GM12801 (cell line): ENCODE results near the gene GAREM1.

Source experiments
- TF ChIP-seq, protein P1 (sequence below): IDR thresholded peaks from one replicate; pipeline ENCODE4 v1.5.1; 2011; ENCODE audit warnings: control low read depth; ENCODE audit not compliant: insufficient read length; ENCODE audit errors: extremely low read depth

GAREM1 gene

DNA sequence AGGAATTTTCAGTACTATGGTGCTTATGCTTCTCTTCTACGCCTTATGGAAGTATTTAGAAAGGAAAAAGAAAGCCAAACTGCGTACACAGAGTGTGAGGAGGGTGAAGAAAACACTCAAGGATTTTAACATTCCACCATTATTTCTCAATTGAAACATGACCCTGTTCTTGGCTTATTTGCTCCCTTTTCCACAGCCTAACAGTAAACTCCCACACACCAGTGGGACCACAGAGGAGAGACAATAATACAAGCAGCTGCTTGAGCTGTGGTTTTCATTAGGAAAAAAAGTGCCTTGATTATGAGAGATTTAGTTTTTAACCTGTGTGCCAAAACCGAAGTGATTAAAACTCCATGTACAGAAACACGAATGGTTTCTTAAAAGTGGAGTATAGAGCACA lies 146.5 kb downstream of the GAREM1 start:
- TF ChIP-seq, protein P1, sequence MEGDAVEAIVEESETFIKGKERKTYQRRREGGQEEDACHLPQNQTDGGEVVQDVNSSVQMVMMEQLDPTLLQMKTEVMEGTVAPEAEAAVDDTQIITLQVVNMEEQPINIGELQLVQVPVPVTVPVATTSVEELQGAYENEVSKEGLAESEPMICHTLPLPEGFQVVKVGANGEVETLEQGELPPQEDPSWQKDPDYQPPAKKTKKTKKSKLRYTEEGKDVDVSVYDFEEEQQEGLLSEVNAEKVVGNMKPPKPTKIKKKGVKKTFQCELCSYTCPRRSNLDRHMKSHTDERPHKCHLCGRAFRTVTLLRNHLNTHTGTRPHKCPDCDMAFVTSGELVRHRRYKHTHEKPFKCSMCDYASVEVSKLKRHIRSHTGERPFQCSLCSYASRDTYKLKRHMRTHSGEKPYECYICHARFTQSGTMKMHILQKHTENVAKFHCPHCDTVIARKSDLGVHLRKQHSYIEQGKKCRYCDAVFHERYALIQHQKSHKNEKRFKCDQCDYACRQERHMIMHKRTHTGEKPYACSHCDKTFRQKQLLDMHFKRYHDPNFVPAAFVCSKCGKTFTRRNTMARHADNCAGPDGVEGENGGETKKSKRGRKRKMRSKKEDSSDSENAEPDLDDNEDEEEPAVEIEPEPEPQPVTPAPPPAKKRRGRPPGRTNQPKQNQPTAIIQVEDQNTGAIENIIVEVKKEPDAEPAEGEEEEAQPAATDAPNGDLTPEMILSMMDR, result no peak

DNA sequence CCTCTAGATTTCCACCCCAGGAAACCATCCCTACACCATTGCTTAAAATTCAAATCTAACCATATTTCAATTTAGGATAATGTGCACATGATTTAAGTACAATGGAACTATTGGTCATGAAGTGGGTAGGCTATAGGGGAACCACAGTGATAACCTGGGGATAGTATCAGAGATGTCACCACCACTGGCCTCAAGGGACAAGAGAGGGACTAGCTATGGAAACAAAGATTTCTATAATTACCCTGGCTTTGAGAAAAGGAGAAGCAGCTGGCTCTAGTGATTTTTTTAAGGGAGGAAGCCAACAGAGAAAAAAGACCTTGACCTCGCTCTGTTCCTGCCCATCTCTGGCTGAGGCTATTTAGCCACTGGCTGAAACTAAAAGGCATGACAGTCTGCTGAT lies 148.9 kb downstream of the GAREM1 start:
- TF ChIP-seq, protein P1, result no peak

DNA sequence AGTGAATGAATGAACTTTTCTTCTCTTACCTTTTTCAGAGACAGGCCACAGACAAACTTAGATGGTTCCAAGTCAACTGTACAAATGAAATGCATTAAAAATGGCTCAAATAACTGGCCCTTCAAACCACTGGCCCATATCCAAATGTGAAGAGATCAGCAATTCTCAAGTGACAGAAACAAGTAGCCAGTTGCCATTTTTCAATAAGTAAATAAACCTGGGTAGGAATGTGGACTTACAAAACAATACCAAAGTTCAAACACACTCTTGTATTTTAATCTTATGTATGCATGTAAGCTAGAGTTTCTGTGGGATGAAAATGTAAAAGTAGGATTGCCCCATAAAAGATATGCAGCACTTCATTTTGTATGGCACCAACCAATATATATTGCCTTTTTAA lies 151.6 kb downstream of the GAREM1 start:
- TF ChIP-seq, protein P1, result no peak

DNA sequence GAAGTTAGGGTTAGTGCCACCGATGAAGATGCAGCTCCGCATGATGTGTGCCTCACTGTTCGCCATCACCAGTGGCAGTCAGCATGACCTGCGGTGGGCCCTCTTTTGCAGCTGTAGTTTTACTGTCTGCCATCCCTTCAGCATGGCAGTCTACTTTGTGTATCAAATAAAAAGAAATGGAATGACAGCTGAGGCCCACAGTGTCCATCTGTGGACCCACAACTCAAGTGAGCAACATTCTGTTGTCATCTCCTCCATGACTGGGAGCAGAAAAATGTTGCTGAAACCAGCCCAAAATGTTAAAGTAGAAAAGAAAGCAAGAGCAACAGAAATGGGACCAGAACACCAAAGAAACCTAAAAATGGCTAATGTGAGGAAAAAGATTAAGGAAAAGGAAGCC lies 152.1 kb downstream of the GAREM1 start:
- TF ChIP-seq, protein P1, result no peak

DNA sequence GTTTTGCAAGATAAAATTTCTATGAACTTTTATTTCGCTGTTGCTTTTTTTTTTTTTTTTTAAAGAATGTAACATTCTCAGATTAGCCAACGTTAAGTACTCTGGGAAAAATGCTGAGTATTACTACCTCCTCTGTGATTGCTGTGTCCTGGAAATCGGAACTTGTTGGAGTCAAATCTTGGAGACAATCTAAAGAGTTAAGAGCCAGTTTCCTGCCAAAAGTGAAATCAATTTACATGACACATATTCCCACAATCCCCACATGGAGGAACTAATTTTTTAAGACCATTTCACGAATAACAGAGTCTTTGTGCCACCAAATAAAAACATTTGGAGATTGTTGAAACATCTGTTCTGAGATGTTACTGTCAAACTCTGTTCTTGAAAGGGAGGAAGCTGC lies 153.0 kb downstream of the GAREM1 start:
- TF ChIP-seq, protein P1, result no peak

DNA sequence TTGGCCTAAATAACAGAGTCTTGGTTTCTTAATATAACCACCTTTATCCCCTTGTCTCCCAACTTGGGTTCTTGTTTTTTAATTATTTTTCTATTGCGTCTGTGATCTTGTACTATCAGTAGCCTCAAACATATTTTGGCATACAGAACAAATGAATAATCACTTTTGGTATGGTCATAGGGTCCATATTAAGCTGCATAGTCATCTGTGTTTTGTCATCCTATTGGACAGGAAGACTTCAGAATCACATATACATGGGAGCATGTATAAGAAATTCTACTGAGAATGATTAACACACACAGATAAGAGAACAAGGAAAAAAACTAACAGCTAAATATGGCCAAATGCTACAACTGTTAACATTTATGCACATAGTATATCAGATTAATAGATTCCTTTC lies 154.8 kb downstream of the GAREM1 start:
- TF ChIP-seq, protein P1, result no peak

DNA sequence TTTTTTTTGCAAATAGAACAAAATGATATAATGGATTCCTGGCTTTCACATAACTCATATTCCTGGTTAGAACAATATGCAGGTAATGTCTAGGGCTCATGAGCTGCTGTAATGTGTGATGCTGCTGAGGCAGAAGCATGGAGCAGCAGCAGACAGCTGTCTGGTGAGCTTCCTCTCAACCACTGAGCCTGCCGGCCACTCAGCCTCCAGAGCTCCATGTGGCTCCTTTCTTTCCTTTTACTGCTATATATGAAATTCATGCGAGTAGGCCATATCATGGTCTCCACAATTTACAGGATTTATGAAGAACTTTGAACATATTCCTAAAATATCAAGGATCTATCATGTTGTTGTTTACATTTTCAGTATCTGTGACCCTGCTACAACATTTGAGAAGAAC lies 159.9 kb downstream of the GAREM1 start:
- TF ChIP-seq, protein P1, result no peak

DNA sequence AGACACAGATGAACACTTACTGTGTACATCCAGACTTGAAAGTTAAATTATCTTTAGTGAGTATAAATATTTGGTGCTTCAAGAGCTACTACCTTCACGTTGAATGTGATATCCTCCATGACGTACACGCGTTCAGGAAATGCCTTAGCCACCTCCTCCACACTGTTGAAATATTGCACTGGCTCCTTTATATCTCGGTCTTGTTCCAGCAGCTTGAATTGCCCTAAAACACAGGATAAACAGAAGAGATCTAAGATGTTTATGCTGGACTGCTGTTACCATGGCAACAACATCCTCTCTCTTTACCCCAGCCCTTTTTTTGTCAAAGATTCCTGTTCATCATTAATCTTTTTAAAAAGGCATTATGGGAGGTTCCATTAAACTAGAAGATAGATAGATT lies 160.6 kb downstream of the GAREM1 start:
- TF ChIP-seq, protein P1, result no peak
